IMR-90 (cell line): ENCODE data around the gene GARIN5A. TPM values are rescaled to one million over a fixed set of nuclear protein-coding genes. Genes with fewer than 3 reads are reported as not detected.

Source experiments
- ATAC-seq: fragments of 200-7000 bp; cut with Tn5 transposase; 2 replicates; pipeline ENCODE4 v1.9.1; 2020; ENCODE audit warnings: low read depth, mild to moderate bottlenecking, moderate library complexity
- BruUV-seq: library from RNA; stranded (reverse); fragments of 400-500 nt; replicated peaks from 2 replicates; lab custom pipeline; 2021; lab: Mats Ljungman, UMichigan
- CTCF ChIA-PET: fragments of 300-600 bp; formaldehyde crosslinking; extraction: SDS; loops from one replicate; lab custom pipeline; 2021; ENCODE audit warnings: antibody characterized with exemption; lab: Yijun Ruan, JAX
- POLR2A ChIA-PET: fragments of 300-600 bp; sonication (Branson Sonifier 250); formaldehyde crosslinking; loops from one replicate; lab custom pipeline; 2022; ENCODE audit warnings: antibody characterized with exemption; ENCODE audit not compliant: unreplicated experiment; lab: Charles Lee
- DNase-seq: peaks from one replicate; pipeline ENCODE4 v3.0.0; 2013
- H2AFZ ChIP-seq: replicated peaks from 2 replicates; pipeline ENCODE3; 2013; ENCODE audit warnings: low read length, mild to moderate bottlenecking; ENCODE audit not compliant: poor library complexity
- H2AK5ac ChIP-seq: 2 replicates; pipeline ENCODE4 v1.6.1; 2013; ENCODE audit warnings: low read depth, low read length, inconsistent platforms
- H2AK9ac ChIP-seq: replicated peaks from 2 replicates; pipeline ENCODE3; 2013; ENCODE audit warnings: mild to moderate bottlenecking, low read depth, low read length, moderate library complexity; ENCODE audit not compliant: poor library complexity
- H2BK120ac ChIP-seq: 2 replicates; pipeline ENCODE4 v1.6.1; 2013; ENCODE audit warnings: low read depth, low read length, inconsistent platforms
- H2BK15ac ChIP-seq: 3 replicates; pipeline ENCODE4 v1.6.1; 2013; ENCODE audit warnings: low read depth, low read length, inconsistent platforms
- H2BK20ac ChIP-seq: 2 replicates; pipeline ENCODE4 v1.6.1; 2013; ENCODE audit warnings: low read depth, mild to moderate bottlenecking, inconsistent platforms, low read length, moderate library complexity
- H2BK5ac ChIP-seq: 2 replicates; pipeline ENCODE4 v1.6.1; 2013; ENCODE audit warnings: mild to moderate bottlenecking, low read depth, low read length, inconsistent platforms; ENCODE audit not compliant: poor library complexity, severe bottlenecking
- H3K14ac ChIP-seq: replicated peaks from 2 replicates; pipeline ENCODE4 v1.6.1; 2013; ENCODE audit warnings: low read depth, low read length, inconsistent platforms
- H3K18ac ChIP-seq: 2 replicates; pipeline ENCODE4 v1.6.1; 2013; ENCODE audit warnings: low read depth, low read length, control low read depth
- H3K23ac ChIP-seq: 2 replicates; pipeline ENCODE4 v1.6.1; 2013; ENCODE audit warnings: low read depth, low read length, inconsistent platforms
- H3K27ac ChIP-seq: 2 replicates; pipeline ENCODE4 v1.5.1; 2013; ENCODE audit warnings: mild to moderate bottlenecking, control low read depth, low read length; ENCODE audit not compliant: insufficient read depth
- H3K27me3 ChIP-seq: 2 replicates; pipeline ENCODE4 v1.6.1; 2013; ENCODE audit warnings: low read length; ENCODE audit not compliant: control insufficient read depth, insufficient read depth
- H3K36me3 ChIP-seq: 2 replicates; pipeline ENCODE4 v1.6.1; 2013; ENCODE audit warnings: low read length, mixed read lengths; ENCODE audit not compliant: control insufficient read depth, insufficient read depth
- H3K4ac ChIP-seq: 2 replicates; pipeline ENCODE4 v1.6.1; 2013; ENCODE audit warnings: low read depth, low read length, inconsistent platforms
- H3K4me1 ChIP-seq: 2 replicates; pipeline ENCODE4 v1.6.1; 2013; ENCODE audit warnings: low read length, mixed read lengths; ENCODE audit not compliant: control insufficient read depth, insufficient read depth
- H3K4me2 ChIP-seq: 2 replicates; pipeline ENCODE4 v1.6.1; 2013; ENCODE audit warnings: low read depth, mild to moderate bottlenecking, control low read depth, low read length, moderate library complexity
- H3K4me3 ChIP-seq: 2 replicates; pipeline ENCODE4 v1.5.1; 2013; ENCODE audit warnings: low read depth, mild to moderate bottlenecking, control low read depth, low read length, moderate library complexity; ENCODE audit not compliant: insufficient read depth
- H3K56ac ChIP-seq: 2 replicates; pipeline ENCODE4 v1.6.1; 2013; ENCODE audit warnings: low read length, inconsistent platforms; ENCODE audit not compliant: insufficient read depth; ENCODE audit errors: extremely low read depth
- H3K79me1 ChIP-seq, 2 experiments: 2 replicates each; pipeline ENCODE4 v1.6.1; 2013; ENCODE audit warnings: low read length in 2 of 2, inconsistent platforms in 1 of 2, low read depth in 1 of 2
- H3K9ac ChIP-seq: 2 replicates; pipeline ENCODE4 v1.6.1; 2013; ENCODE audit warnings: low read depth, low read length, control low read depth
- H3K9me1 ChIP-seq: 2 replicates; pipeline ENCODE4 v1.6.1; 2013; ENCODE audit warnings: low read length, inconsistent platforms; ENCODE audit not compliant: insufficient read depth
- H3K9me3 ChIP-seq: 2 replicates; pipeline ENCODE4 v1.6.1; 2013; ENCODE audit warnings: low read length; ENCODE audit not compliant: control insufficient read depth, insufficient read depth
- H4K20me1 ChIP-seq: 2 replicates; pipeline ENCODE4 v1.6.1; 2013; ENCODE audit warnings: low read length, inconsistent platforms; ENCODE audit not compliant: insufficient read depth
- H4K5ac ChIP-seq: 2 replicates; pipeline ENCODE4 v1.6.1; 2013; ENCODE audit warnings: mild to moderate bottlenecking, low read depth, low read length, control low read depth
- H4K8ac ChIP-seq, 2 experiments: 2 replicates each; pipeline ENCODE4 v1.6.1; 2013; ENCODE audit warnings: low read depth in 2 of 2, low read length in 2 of 2, control low read depth in 1 of 2, inconsistent platforms in 1 of 2
- H4K91ac ChIP-seq: 2 replicates; pipeline ENCODE4 v1.6.1; 2013; ENCODE audit warnings: low read depth, low read length, inconsistent platforms; ENCODE audit not compliant: insufficient read depth
- BHLHE40 ChIP-seq: fragments of 150-350 bp; IDR thresholded peaks from 2 replicates; pipeline ENCODE4 v1.6.1; 2016; ENCODE audit warnings: mild to moderate bottlenecking, low read depth, low read length
- CEBPB ChIP-seq: IDR thresholded peaks from 2 replicates; pipeline ENCODE4 v1.6.1; 2012; ENCODE audit warnings: low read depth, low read length, improper control_type of control experiment
- CHD1 ChIP-seq: IDR thresholded peaks from 2 replicates; pipeline ENCODE4 v1.6.1; 2012; ENCODE audit warnings: low read depth, low read length, improper control_type of control experiment
- CTCF ChIP-seq: conservative IDR thresholded peaks from 2 replicates; pipeline ENCODE4 v1.5.1; 2012; ENCODE audit warnings: mild to moderate bottlenecking, low read depth, low read length, improper control_type of control experiment
- FOS ChIP-seq: fragments of 150-350 bp; IDR thresholded peaks from 2 replicates; pipeline ENCODE4 v1.6.1; 2016; ENCODE audit warnings: low read depth, low read length
- MAFK ChIP-seq: IDR thresholded peaks from 2 replicates; pipeline ENCODE4 v1.6.1; 2012; ENCODE audit warnings: low read depth, low read length, improper control_type of control experiment
- MAZ ChIP-seq: IDR thresholded peaks from 2 replicates; pipeline ENCODE4 v1.6.1; 2012; ENCODE audit warnings: low read depth, mild to moderate bottlenecking, low read length, improper control_type of control experiment, moderate library complexity, borderline replicate concordance
- MXI1 ChIP-seq: IDR thresholded peaks from 2 replicates; pipeline ENCODE4 v1.6.1; 2012; ENCODE audit warnings: low read depth, mild to moderate bottlenecking, low read length, moderate library complexity, borderline replicate concordance
- NFE2L2 ChIP-seq: fragments of 150-350 bp; IDR thresholded peaks from 2 replicates; pipeline ENCODE4 v1.6.1; 2016; ENCODE audit warnings: low read depth, mild to moderate bottlenecking, low read length
- POLR2A ChIP-seq: IDR thresholded peaks from 2 replicates; pipeline ENCODE4 v1.6.1; 2012; ENCODE audit warnings: mild to moderate bottlenecking, low read depth, low read length
- RAD21 ChIP-seq: IDR thresholded peaks from 2 replicates; pipeline ENCODE4 v1.6.1; 2012; ENCODE audit warnings: low read length, improper control_type of control experiment
- RCOR1 ChIP-seq: IDR thresholded peaks from 2 replicates; pipeline ENCODE4 v1.6.1; 2012; ENCODE audit warnings: mild to moderate bottlenecking, low read length, improper control_type of control experiment; ENCODE audit not compliant: insufficient replicate concordance
- RFX5 ChIP-seq: IDR thresholded peaks from 2 replicates; pipeline ENCODE4 v1.8.0; 2012; ENCODE audit warnings: low read depth, mild to moderate bottlenecking, low read length, moderate library complexity
- SMC3 ChIP-seq: fragments of 150-350 bp; IDR thresholded peaks from 2 replicates; pipeline ENCODE4 v1.6.1; 2016; ENCODE audit warnings: low read depth, mild to moderate bottlenecking, antibody characterized with exemption, low read length, moderate library complexity
- USF2 ChIP-seq: fragments of 150-350 bp; IDR thresholded peaks from 2 replicates; pipeline ENCODE4 v1.6.1; 2017; ENCODE audit warnings: mild to moderate bottlenecking, antibody characterized with exemption, low read length, low read depth
- WGBS, 2 experiments: methylation state at CpG; one replicate each; pipeline versions ENCODE4 v1.1.5 to v1.1.7; 2013; ENCODE audit warnings: missing lambda C conversion rate in 2 of 2; ENCODE audit not compliant: insufficient read length in 1 of 2; ENCODE audit errors: extremely low coverage in 2 of 2; 5-methylcytosine and 5-hydroxymethylcytosine counted together
- dilution Hi-C: fragments of 300-500 bp; cut with HindIII; formaldehyde crosslinking; loops from one replicate; pipeline ENCODE4 v1.14.3; 2018; ENCODE audit warnings: low sequenced_read_pairs; ENCODE audit not compliant: unreplicated experiment
- in situ Hi-C: fragments of 300-500 bp; cut with MboI; formaldehyde crosslinking; loops from 3 replicates; pipeline ENCODE4 v1.14.3; 2019; ENCODE audit warnings: low sequenced_read_pairs, inconsistent platforms, mixed read lengths
- intact Hi-C: fragments of 100-400 bp; cut with micrococcal nuclease; formaldehyde crosslinking; loops from 2 replicates; pipeline ENCODE4 v1.10.0; 2022
- polyA plus RNA-seq, 3 experiments: library from polyadenylated mRNA; depleted of rRNA; stranded (reverse); fragments of >200 nt; gene quantifications; 2 replicates each; pipeline ENCODE4 v1.2.3, GENCODE V29; 2012; ENCODE audit warnings: low replicate concordance in 1 of 3
- total RNA-seq: library from RNA; depleted of rRNA; stranded (reverse); fragments of >200 nt; gene quantifications from 2 replicates; pipeline ENCODE4 v1.2.3, GENCODE V29; 2012
- TF ChIP-seq, protein P1 (sequence below): fragments of 150-350 bp; IDR thresholded peaks from 2 replicates; pipeline ENCODE4 v1.6.1; 2016; ENCODE audit warnings: low read depth, mild to moderate bottlenecking, low read length, moderate library complexity, borderline replicate concordance

The GARIN5A gene
- total and polyA plus RNA-seq, 2 of the 4 experiments (the other 2 are of a cell fraction) = 0.53 TPM; not detected in 1

DNA sequence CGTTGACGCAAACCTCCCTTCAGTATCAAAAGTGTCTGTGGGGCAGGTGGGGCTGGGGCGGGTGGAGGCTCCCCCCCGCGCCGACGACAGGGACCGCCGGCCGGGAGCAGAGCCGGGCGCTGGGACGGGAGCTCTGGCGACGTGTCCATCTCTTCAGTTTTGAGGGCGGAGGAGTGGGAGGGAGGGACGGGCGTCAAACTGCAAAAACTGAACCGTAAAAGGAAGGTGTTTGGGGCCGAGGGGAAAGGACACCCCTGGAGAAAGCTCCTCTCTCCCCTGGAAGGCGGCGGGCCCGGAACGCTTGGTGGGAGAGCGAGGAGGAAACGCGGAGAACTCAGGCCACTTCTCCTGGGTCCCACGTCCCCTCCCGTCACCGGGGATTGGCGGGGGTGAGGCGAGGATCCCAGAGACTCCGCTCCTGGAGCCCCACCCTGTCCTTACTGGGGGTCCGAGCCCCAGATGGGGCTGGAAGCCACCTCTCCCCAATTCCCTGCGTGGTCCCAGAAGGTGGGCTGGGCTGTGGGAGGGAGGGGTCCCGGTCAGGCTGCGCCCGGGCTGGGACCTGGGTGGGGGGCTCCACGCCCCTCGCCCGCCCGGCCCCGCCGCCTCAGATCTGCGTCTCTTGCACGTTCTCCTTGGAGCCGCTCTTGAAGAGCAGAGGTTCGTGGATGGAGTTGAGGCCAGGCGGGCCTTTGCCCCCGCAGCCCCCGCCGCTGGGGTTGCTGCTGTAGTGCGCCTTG, 40.5 kb upstream of the GARIN5A start:
- no peaks in the 10 kb centered on the region for H3K27me3 ChIP-seq
- H3K56ac ChIP-seq = no peak overlapping the region
- no peak overlapping the region for H3K23ac ChIP-seq
- ATAC-seq (no peak), DNase-seq (no peak)
- in situ Hi-C loops = no loop called here
- no peak overlapping the region for H2BK120ac ChIP-seq
- no peak overlapping the region for H3K9ac ChIP-seq
- no peak overlapping the region for H3K14ac ChIP-seq
- no peak overlapping the region for H2BK20ac ChIP-seq
- H4K91ac ChIP-seq = no peak overlapping the region
- H4K8ac ChIP-seq = no peak overlapping the region
- H3K4me3 ChIP-seq = no peak overlapping the region
- no peak overlapping the region for H3K27ac ChIP-seq
- no TSS peak for BruUV-seq
- no peaks in the 10 kb centered on the region for H4K20me1 ChIP-seq
- no peaks in the 10 kb centered on the region for H3K9me1 ChIP-seq
- H2BK5ac ChIP-seq = no peak overlapping the region
- H2AFZ ChIP-seq = no peak overlapping the region
- no peaks in the 10 kb centered on the region for H3K9me3 ChIP-seq
- TF ChIP-seq POLR2A (no peak), RCOR1 (no peak), NFE2L2 (no peak), CTCF (no peak), USF2 (no peak), MAFK (no peak), SMC3 (no peak), MAZ (no peak), RAD21 (no peak), MXI1 (no peak), RFX5 (no peak), FOS (no peak), BHLHE40 (no peak), CHD1 (no peak), CEBPB (no peak)
- TF ChIP-seq, protein P1, sequence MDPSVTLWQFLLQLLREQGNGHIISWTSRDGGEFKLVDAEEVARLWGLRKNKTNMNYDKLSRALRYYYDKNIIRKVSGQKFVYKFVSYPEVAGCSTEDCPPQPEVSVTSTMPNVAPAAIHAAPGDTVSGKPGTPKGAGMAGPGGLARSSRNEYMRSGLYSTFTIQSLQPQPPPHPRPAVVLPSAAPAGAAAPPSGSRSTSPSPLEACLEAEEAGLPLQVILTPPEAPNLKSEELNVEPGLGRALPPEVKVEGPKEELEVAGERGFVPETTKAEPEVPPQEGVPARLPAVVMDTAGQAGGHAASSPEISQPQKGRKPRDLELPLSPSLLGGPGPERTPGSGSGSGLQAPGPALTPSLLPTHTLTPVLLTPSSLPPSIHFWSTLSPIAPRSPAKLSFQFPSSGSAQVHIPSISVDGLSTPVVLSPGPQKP = no peak
- CTCF ChIA-PET = no interaction called here
- no peak overlapping the region for H3K4ac ChIP-seq
- intact Hi-C loops = no loop called here
- no peak overlapping the region for H2AK9ac ChIP-seq
- dilution Hi-C loops = no loop called here
- no peaks in the 10 kb centered on the region for H3K79me1 ChIP-seq
- no peaks in the 10 kb centered on the region for H3K4me1 ChIP-seq
- 78% methylated on average over 7 of the region's 53 CpGs; no CpG with 5 or more reads in 1 of the 2 experiments for WGBS, 2 experiments
- H2BK15ac ChIP-seq = no peak overlapping the region
- no peak overlapping the region for H3K4me2 ChIP-seq
- H2AK5ac ChIP-seq = no peak overlapping the region
- H3K18ac ChIP-seq = no peak overlapping the region
- H4K5ac ChIP-seq = no peak overlapping the region
- H3K36me3 ChIP-seq = no peaks in the 10 kb centered on the region
- POLR2A ChIA-PET = no interaction called here
